GM13977 (cell line): ENCODE measurements around the gene GSG1L.

ENCODE experiments used
- DNase-seq: peaks from one replicate; pipeline ENCODE4 v3.0.0; 2012; ENCODE audit warnings: low spot score
- in situ Hi-C: fragments of 300-500 bp; cut with MboI; formaldehyde crosslinking; loops from one replicate; pipeline ENCODE4 v1.12.0; 2022; ENCODE audit warnings: low sequenced_read_pairs, low pct_unique_long_range_greater_than_20kb, mixed read lengths, inconsistent platforms; ENCODE audit not compliant: unreplicated experiment
- TF ChIP-seq, protein P1 (sequence below): IDR thresholded peaks from 2 replicates; pipeline ENCODE4 v1.5.1; 2012; ENCODE audit warnings: mild to moderate bottlenecking, control low read depth; ENCODE audit not compliant: insufficient read depth; ENCODE audit errors: extremely low read depth, missing control alignments

GSG1L gene

GRCh38 chr16:27973678-27974077 lies 89.8 kb downstream of the GSG1L start:
- in situ Hi-C loops: no loop called here
- TF ChIP-seq, protein P1, sequence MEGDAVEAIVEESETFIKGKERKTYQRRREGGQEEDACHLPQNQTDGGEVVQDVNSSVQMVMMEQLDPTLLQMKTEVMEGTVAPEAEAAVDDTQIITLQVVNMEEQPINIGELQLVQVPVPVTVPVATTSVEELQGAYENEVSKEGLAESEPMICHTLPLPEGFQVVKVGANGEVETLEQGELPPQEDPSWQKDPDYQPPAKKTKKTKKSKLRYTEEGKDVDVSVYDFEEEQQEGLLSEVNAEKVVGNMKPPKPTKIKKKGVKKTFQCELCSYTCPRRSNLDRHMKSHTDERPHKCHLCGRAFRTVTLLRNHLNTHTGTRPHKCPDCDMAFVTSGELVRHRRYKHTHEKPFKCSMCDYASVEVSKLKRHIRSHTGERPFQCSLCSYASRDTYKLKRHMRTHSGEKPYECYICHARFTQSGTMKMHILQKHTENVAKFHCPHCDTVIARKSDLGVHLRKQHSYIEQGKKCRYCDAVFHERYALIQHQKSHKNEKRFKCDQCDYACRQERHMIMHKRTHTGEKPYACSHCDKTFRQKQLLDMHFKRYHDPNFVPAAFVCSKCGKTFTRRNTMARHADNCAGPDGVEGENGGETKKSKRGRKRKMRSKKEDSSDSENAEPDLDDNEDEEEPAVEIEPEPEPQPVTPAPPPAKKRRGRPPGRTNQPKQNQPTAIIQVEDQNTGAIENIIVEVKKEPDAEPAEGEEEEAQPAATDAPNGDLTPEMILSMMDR: no peak
- DNase-seq: no peak

GRCh38 chr16:27972500-27972899 lies 91.0 kb downstream of the GSG1L start:
- in situ Hi-C loops: no loop called here
- TF ChIP-seq, protein P1: peak; percentile 72
- DNase-seq: peak; percentile 72

- no peak for DNase-seq
- in situ Hi-C loops: no loop called here
- TF ChIP-seq, protein P1: no peak
These were observed 93.9 kb downstream of the GSG1L start for GRCh38 chr16:27969574-27969973.

DNA sequence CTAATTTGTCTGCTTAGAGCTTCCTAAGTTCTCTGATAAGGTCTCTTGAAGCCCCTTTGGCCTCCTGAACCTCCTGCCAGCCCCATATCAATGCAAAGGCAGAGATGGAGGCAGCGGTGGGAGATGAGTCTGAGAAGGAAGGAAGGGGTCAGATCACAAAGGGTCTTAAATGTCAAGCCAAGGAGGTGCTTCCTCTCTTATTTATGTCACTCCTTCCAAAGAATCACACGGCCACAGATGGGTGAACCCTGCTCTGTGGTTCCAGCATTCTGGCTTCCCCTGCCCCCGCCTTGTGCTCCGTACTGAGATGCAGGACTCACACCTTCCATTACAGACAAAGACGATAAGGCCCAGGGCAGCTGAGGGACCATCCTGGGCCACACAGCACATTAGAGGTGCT lies 96.3 kb downstream of the GSG1L start:
- DNase-seq: no peak
- TF ChIP-seq, protein P1: no peak
- in situ Hi-C loops: no loop called here

DNA sequence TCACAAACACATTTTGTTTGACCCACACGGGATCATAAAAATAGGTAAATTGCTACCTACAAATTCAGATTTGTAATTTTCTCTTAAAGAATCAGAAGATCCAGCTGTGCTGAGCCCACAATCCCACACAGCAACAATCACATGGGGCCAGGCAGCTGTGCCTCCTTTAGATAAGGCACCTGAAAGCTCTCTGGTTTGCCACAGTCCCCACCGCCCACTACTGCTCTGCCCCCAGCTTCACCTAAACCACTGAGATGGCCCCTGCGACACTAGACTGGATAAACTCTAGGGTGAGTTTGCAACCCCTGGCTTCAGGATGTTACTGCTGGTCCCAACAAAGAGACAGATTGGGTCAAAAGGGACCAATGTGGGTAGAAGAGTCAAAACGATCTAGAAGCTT lies 96.8 kb downstream of the GSG1L start:
- TF ChIP-seq, protein P1: no peak
- DNase-seq: no peak
- in situ Hi-C loops: no loop called here

DNA sequence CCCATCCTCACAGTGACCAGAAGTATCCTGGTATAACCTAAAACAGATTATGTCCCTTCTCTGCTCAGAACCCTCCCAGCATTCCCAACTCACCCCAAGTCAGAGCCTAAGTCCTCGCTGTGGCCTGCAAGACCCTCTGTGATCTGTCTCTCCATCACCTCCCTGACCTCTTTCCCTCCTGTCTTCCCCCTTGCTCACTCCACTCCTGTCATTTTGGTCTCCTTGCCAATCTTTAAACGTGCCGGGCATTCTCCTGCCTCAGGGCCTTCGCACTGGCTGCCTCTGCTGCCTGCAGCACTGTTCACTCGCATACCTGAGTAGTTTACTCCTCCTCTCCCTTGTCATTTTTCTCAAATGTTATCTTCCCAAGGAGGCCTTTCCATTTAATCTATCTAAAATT lies 97.7 kb downstream of the GSG1L start:
- in situ Hi-C loops: no loop called here
- TF ChIP-seq, protein P1: no peak
- DNase-seq: no peak

DNA sequence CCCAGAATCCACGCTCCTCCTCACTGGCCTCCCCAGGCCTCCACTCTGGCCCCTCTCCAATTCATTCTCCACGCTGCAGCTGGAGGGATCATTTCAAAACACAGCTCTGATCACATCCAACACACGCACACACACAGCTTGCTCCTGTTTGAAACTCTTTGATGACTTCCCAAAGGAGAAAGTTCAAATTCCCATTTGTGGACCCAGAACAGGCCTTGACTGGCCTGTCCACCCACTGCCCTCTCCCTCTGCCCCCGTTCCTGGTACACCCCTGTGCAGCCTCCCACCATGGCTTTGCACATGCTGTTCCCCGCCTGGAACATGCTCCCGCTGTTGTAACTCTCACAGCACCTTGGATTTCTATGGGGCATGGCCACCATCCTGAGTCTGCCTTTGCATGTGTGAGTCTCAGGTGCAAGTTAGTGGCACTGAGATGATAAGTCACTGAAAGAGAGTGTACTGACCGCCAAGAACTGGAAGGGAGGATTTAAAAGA lies 100.0 kb downstream of the GSG1L start:
- TF ChIP-seq, protein P1: no peak
- DNase-seq: no peak
- in situ Hi-C loops: no loop called here
